HG03442 (cell line): ENCODE results near the gene IQSEC1.
A peak's percentile ranks its signal among the peaks of the same experiment; 100 is the strongest.
"Not testable (repeated sequence)": the region's sequence is repeated elsewhere in the genome, so short reads cannot be mapped to it uniquely, and the experiment has no call there.

Experiments used
- ATAC-seq: cut with Tn5 transposase; IDR thresholded peaks from one replicate; pipeline ENCODE4 v1.9.1; 2021; ENCODE audit warnings: mild to moderate bottlenecking, moderate library complexity; ENCODE audit not compliant: unreplicated experiment

The IQSEC1 gene

GRCh38 chr3:12884790-12885582, 188.2 kb downstream of the IQSEC1 start:
- no peak for ATAC-seq

GRCh38 chr3:12884186-12884680, 189.0 kb downstream of the IQSEC1 start:
- ATAC-seq: no peak

DNA sequence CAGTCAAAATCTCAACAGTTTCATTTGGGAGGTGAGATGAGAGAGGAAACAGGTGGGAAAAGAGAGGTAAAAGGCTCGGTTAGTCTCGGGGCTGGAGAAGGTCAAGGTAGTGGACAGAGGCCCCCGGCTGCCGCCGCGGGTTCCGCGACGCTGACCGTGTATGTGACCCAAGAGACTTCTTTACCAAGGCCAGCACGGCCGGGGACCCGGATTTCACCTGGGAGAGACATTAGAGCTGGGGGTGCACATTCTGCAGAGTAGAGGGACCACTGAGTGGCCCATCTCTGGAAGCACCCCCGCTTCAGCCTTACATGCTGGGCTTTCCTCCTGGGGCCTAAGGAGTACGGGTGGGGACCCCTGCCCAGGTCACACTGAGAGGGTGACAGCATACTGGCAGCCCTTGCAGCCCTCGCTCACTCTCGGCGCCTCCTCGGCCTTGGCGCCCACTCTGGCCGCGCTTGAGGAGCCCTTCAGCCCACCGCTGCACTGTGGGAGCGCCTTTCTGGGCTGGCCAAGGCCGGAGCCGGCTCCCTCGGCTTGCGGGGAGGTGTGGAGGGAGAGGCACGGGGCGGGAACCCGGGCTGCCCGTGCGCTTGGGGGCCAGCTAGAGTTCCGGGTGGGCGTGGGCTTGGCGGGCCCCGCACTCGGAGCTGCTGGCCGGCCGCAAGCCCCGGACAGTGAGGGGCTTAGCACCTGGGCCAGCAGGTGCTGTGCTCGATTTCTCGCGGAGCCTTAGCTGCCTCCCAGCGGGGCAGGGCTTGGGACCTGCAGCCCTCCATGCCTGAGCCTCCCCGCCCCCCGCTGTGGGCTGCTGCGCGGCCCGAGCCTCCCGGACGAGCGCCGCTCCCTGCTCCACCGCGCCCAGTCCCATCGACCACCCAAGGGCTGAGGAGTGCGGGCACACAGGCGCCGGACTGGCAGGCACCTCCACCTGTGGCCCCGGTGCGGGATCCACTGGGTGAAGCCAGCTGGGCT, 190.6 kb downstream of the IQSEC1 start:
- ATAC-seq: no peak

DNA sequence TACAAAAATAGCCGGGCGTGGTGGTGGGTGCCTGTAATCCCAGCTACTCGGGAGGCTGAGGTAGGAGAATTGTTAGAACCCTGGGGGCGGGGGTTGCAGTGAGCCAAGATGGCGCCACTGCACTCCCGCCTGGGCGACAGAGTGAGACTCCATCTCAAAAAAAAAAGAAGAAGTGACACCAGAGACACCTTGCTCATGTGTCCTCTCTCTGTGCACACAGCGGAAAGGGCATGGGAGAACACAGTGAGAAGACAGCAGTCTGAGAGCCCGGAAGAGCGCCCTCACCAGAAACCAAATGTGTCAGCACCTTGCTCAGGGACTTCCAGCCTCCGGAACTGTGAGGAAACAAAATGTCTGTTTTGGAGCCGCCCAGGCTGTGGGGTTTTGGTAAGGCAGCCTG, 191.4 kb downstream of the IQSEC1 start:
- peak; percentile 55 for ATAC-seq

- no peak for ATAC-seq
Observed at GRCh38 chr3:12879191-12879815, 193.9 kb downstream of the IQSEC1 start.

DNA sequence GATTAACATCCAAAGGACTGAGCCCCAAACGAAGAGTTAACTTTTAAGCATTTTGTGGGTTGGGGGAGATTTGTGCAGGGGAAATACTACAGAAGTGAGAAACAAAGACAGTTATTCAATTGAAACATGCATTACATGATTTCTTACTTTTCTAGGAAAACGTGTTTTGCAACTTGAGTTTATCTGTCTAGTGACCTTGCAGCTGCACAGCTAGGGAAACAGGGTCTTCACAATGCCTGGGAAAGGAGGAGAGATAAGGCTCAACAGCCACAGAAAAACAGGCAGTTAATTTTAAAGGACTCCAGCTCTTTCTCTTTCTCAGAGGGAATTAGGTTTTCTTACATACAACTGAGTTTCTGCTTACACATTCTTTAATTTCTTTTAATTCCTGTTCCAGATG, 194.5 kb downstream of the IQSEC1 start:
- ATAC-seq: not testable (repeated sequence)

- no peak for ATAC-seq
Observed at GRCh38 chr3:12878141-12878574, 195.1 kb downstream of the IQSEC1 start.

DNA sequence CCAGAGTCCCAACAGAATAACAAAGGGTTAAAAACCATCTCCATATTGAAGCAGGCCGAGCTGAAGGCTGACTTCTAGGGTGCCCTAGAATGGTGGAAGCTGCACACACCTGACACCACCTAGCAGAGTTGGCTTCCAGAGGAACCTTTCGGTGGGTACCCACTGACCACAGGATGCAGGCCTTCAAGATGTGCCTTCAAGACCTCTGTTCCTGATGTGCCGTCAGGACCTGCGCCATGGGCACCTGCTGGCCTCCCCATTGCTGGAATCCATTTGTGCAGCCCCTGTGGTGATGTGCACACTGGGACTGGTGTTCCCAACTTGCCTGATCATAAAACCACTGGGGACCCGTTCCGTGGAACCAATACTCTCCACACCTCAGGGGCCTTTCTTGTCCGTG, 196.2 kb downstream of the IQSEC1 start:
- ATAC-seq: no peak

DNA sequence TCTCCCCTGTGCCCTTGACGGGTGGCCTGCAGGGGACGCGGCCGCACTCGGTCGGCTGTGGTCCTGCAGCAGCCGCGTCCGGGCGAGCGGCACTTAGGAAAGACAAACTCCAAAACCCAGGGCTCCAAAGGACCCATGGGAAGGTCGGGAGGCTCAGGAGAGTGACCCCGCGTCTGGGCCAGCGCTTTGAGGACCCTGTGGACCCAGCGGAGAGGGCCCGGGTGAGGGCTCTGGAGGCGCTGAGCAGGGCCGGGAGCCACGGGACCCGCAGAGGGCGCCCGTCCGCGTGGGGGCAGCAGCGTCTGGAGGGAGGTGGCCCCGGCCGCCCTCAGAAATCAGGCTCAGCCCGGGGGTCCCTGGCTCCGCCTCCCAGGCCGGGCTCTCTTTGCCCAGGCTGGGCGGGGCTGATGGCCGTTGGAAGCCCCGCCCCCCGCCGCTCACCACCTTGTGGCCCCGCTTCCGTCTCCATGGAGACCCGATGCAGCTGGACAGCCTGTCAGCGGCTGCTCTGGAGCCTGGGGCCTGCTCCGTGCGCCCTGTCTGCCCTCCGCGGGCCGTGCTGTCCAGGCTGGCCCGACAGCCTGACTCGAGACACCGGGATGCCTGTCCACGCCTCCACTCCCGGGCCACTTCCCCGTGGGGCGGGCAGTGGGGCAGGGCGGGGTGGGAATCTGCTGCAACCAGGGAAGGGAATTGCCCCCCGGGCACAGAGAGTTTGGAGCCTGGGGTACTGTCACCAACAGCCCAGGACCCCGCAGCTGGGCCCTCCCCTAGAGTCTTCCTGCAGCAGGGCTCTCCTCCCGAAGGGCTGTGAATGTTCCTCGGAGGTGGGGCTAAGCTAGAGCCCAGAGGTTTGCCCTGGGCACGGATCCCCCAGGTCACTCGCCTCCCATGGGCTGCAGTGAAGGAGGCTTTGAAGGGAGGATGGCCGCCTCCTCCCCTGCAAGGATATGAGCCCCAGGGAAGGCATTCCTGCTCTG, 197.1 kb downstream of the IQSEC1 start:
- no peak for ATAC-seq

- ATAC-seq: no peak
Observed at GRCh38 chr3:12871404-12871983, 201.7 kb downstream of the IQSEC1 start.

DNA sequence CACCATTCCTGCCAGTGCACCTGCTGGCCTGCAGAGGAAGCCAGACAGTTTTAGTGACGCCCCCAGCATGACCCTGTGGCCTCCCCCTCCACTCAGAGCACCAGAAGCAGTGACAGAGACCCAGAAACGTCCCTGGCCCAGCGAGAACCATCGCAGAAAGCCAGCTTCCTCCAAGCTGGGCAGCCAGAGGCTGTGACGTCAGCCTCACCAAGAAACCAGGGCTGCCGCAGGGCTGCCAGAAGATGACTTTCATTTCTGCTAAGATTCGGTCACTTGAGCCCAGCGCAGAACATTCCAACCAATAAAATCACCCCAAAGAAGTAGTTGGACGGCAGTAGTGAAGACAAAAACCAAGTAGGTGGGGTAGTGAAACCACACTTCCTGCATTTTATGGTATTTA, 202.3 kb downstream of the IQSEC1 start:
- no peak for ATAC-seq

DNA sequence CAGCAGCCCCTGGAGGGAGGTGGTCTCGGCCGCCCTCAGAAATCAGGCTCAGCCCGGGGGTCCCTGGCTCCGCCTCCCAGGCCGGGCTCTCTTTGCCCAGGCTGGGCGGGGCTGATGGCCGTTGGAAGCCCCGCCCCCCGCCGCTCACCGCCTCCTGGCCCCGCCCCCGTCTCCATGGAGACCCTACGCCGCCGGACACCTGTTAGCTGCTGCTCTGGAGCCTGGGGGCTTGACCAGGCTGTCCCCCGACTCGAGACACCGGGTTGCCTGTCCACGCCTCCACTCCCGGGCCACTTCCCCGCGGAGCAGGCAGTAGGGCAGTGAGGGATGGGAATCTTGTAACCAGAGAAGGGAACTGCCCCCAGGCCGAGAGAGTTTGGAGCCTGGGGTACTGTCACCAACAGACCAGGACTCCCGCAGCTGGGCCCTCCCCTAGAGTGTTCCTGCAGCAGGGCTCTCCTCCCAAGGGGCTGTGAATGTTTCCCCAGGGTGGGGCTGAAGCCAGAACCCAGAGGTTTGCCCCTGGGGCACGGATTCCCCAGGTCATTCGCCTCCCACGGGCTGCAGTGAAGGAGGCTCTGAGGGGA, 204.1 kb downstream of the IQSEC1 start:
- ATAC-seq: no peak

- ATAC-seq: peak; percentile 49
Observed at GRCh38 chr3:12868039-12869034, 204.9 kb downstream of the IQSEC1 start.

DNA sequence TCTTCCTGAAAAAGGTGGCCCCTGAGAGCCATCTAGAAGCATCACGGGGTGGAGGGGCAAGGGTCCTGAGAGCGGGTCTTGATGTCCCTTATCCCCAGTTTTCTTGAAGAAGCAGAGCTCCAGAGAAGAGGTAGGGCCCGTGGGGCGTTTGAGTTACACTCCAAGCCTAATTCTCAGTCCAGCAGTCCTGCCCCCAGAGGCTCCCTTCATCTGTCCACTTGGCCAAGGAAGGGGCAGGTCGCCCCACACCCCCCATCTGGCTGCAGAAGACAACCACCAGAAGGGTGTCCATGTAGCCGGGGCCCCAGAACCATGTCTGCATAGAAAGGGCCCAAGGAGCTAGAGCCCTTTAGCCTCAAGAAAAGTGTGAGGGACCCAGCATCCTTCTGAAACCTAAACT, 206.4 kb downstream of the IQSEC1 start:
- ATAC-seq: no peak

GRCh38 chr3:12865271-12865670, 208.0 kb downstream of the IQSEC1 start:
- no peak for ATAC-seq

DNA sequence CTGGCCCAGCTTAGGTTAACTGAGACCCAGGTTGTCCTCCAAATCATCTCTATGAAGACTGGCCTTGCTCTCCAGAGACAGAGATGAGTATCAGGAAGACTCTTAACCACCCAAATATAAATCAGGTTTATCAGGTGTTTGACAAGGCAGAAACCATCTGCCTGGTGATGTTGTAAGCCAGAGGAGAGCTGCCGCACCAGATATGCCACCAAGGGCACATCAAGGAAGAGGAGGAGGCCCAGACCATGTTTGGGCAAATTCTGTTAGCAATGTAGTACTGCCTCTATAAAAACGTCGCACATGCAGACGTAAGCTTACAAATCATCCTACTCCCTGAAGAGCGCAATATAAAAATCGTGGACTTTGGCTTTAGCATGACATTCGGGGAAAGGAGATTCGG, 210.8 kb downstream of the IQSEC1 start:
- ATAC-seq: no peak

- ATAC-seq: no peak
Observed at GRCh38 chr3:12861611-12862010, 211.6 kb downstream of the IQSEC1 start.

DNA sequence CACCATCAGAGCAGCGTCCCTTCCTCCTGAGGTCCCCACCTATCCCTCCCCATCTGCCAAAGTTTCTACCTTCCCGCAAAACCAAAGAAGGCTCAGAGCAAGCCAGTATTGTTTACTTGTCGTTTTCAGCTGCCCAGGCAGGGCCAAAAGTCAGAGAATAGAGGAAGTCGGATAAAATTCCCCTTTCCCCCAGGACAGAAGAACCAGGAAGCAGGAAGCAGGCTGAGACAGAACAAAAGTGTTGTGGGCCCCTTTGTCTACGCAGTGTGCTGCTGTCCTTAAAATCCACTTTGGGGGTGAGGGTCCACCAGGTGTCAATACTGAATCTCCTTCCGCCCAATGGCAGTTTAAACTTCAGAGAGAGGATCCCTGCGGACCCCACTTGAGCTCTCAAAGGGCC, 213.4 kb downstream of the IQSEC1 start:
- no peak for ATAC-seq
